SK-N-SH treated with all-trans-retinoic acid at 6 μM for 48 hours (cell line): Measurements from ENCODE around the gene NCS1.

Experiments used
- ARNTL ChIP-seq: fragments of 450-650 bp; formaldehyde crosslinking; IDR thresholded peaks from 2 replicates; pipeline ENCODE4 v1.5.0; 2020; ENCODE audit warnings: low read depth, mild to moderate bottlenecking, moderate library complexity, borderline replicate concordance
- CSRNP3 ChIP-seq: fragments of 250-450 bp; sonication (Bioruptor Pico); IDR thresholded peaks from 2 replicates; pipeline ENCODE4 v1.5.1; 2021; ENCODE audit warnings: mild to moderate bottlenecking, moderate library complexity
- ZFP30 ChIP-seq: fragments of 450-650 bp; formaldehyde crosslinking; IDR thresholded peaks from 2 replicates; pipeline ENCODE4 v1.5.0; 2022; ENCODE audit warnings: mild to moderate bottlenecking, moderate library complexity
- TF ChIP-seq, protein P1 (sequence below): fragments of 250-450 bp; sonication (Bioruptor Pico); IDR thresholded peaks from 2 replicates; pipeline ENCODE4 v1.8.0; 2020; ENCODE audit warnings: mild to moderate bottlenecking, moderate library complexity, borderline replicate concordance

DNA sequence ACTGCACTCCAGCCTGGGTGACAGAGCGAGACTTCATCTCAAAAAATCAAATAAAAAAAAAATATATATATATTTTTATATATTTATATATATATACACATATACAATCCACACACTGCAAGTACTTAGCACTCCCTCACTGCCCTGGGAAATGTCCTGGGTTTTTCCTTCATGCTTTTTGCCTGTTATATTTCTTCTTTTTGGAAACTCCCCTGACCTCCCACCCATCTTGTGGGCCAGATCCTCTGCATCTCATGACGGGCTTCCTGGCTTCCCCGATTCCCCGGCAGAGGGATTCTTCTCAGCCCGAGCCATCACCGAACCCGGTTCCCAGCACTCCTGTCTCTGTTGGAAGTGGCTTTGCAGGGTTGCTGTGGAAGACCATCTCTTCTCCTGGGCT is 39.5 kb upstream of the NCS1 start:
- TF ChIP-seq, protein P1, sequence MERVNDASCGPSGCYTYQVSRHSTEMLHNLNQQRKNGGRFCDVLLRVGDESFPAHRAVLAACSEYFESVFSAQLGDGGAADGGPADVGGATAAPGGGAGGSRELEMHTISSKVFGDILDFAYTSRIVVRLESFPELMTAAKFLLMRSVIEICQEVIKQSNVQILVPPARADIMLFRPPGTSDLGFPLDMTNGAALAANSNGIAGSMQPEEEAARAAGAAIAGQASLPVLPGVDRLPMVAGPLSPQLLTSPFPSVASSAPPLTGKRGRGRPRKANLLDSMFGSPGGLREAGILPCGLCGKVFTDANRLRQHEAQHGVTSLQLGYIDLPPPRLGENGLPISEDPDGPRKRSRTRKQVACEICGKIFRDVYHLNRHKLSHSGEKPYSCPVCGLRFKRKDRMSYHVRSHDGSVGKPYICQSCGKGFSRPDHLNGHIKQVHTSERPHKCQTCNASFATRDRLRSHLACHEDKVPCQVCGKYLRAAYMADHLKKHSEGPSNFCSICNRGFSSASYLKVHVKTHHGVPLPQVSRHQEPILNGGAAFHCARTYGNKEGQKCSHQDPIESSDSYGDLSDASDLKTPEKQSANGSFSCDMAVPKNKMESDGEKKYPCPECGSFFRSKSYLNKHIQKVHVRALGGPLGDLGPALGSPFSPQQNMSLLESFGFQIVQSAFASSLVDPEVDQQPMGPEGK (CRISPR knock-in tag), result no peak
- TF ChIP-seq ZFP30 (no peak), CSRNP3 (CRISPR knock-in tag) (no peak), ARNTL (CRISPR knock-in tag) (no peak)
